ENCODE data around the gene NLGN1.

Gene NLGN1

GRCh38 chr3:173567997-173568396 lies 170.5 kb downstream of the NLGN1 start:
- DNase-seq = no peak

GRCh38 chr3:173568623-173569022 lies 171.1 kb downstream of the NLGN1 start:
- no peak for DNase-seq

- DNase-seq = peak; percentile 34
Observed at GRCh38 chr3:173583496-173583895, 186.0 kb downstream of the NLGN1 start.

- peak; percentile 81 for DNase-seq
Observed at GRCh38 chr3:173584093-173584837, 186.7 kb downstream of the NLGN1 start.

GRCh38 chr3:173584838-173585831 lies 187.6 kb downstream of the NLGN1 start:
- DNase-seq = peak; percentile 90

- DNase-seq = peak; percentile 42
Observed at GRCh38 chr3:173586166-173586565, 188.6 kb downstream of the NLGN1 start.

GRCh38 chr3:173587055-173587454 lies 189.5 kb downstream of the NLGN1 start:
- no peak for DNase-seq

GRCh38 chr3:173588556-173588955 lies 191.0 kb downstream of the NLGN1 start:
- DNase-seq = peak; percentile 88

GRCh38 chr3:173589116-173589515 lies 191.6 kb downstream of the NLGN1 start:
- DNase-seq = peak; percentile 79

- peak; percentile 47 for DNase-seq
Observed at GRCh38 chr3:173591401-173591800, 193.9 kb downstream of the NLGN1 start.

GRCh38 chr3:173594881-173595280 lies 197.3 kb downstream of the NLGN1 start:
- DNase-seq = peak; percentile 55

GRCh38 chr3:173599673-173600072 lies 202.1 kb downstream of the NLGN1 start:
- DNase-seq = peak; percentile 35

GRCh38 chr3:173614522-173614921 lies 217.0 kb downstream of the NLGN1 start:
- DNase-seq = no peak

GRCh38 chr3:173615661-173616060 lies 218.1 kb downstream of the NLGN1 start:
- DNase-seq = peak; percentile 75

GRCh38 chr3:173617490-173617889 lies 219.9 kb downstream of the NLGN1 start:
- DNase-seq = peak; percentile 44

GRCh38 chr3:173618148-173618547 lies 220.6 kb downstream of the NLGN1 start:
- no peak for DNase-seq

GRCh38 chr3:173618703-173619102 lies 221.2 kb downstream of the NLGN1 start:
- no peak for DNase-seq

- DNase-seq = peak; percentile 18
Observed at GRCh38 chr3:173622166-173622565, 224.6 kb downstream of the NLGN1 start.

GRCh38 chr3:173624086-173624485 lies 226.5 kb downstream of the NLGN1 start:
- no peak for DNase-seq

GRCh38 chr3:173630849-173631248 lies 233.3 kb downstream of the NLGN1 start:
- no peak for DNase-seq

- DNase-seq = no peak
Observed at GRCh38 chr3:173632945-173633344, 235.4 kb downstream of the NLGN1 start.

GRCh38 chr3:173635826-173636225 lies 238.3 kb downstream of the NLGN1 start:
- DNase-seq = no peak

- no peak for DNase-seq
Observed at GRCh38 chr3:173639098-173639497, 241.6 kb downstream of the NLGN1 start.

GRCh38 chr3:173641696-173642095 lies 244.2 kb downstream of the NLGN1 start:
- no peak for DNase-seq

All from NCI-H69 (cell line).